Airway epithelial cell (primary cell): Measurements from ENCODE around the gene NLGN2. TPM values are rescaled to one million over a fixed set of nuclear protein-coding genes. Genes with fewer than 3 reads are reported as not detected.

Source experiments
- total RNA-seq: library from RNA; depleted of rRNA; stranded (reverse); fragments of >200 nt; gene quantifications from 2 replicates; pipeline ENCODE4 v1.2.3, GENCODE V29; 2015

The NLGN2 gene
- 6.0 and 8.9 TPM in 2 replicates for total RNA-seq

DNA sequence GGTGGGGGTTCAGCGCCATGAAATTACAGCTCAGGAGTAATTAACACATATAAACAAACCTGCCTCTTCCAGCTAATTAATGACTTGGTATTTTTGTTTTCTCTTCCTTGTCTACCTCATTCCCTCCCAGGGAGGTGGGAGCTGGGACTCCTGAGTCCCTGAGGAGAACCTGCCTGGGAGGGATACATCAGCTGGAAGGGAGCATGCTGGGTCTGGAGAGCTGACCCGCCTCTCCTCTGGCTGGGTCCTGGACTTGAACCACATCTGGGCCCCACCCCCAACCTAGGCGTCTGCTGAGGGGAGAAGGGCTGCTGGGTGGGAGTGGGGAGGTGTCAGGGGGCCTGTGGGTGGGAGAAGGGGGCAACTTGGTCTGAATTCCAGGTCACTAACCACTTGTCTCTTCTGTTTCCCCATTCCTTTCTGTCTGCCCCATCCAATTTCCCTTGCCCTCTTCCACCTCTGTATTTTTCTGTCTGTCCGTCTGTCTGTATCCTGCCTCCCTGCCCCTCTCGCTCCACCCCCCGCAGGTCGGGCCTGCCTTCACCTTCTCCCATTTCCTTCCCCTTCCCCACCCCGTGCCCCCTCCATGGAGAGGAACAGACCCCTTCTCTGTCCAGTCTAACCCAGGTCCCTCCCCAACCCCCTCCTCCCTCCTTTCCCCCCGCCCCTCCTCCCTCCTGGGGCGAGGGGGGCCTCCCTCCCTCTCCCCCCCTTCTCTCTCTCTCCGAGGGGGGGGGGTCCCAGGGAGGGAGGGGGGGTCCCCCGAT, at the start of gene NLGN2:
Gene NLGN2, plus strand, starts transcription at position 361 of the 767 bp plus-strand sequence. CDS start 411 bp downstream, outside the sequence.

DNA sequence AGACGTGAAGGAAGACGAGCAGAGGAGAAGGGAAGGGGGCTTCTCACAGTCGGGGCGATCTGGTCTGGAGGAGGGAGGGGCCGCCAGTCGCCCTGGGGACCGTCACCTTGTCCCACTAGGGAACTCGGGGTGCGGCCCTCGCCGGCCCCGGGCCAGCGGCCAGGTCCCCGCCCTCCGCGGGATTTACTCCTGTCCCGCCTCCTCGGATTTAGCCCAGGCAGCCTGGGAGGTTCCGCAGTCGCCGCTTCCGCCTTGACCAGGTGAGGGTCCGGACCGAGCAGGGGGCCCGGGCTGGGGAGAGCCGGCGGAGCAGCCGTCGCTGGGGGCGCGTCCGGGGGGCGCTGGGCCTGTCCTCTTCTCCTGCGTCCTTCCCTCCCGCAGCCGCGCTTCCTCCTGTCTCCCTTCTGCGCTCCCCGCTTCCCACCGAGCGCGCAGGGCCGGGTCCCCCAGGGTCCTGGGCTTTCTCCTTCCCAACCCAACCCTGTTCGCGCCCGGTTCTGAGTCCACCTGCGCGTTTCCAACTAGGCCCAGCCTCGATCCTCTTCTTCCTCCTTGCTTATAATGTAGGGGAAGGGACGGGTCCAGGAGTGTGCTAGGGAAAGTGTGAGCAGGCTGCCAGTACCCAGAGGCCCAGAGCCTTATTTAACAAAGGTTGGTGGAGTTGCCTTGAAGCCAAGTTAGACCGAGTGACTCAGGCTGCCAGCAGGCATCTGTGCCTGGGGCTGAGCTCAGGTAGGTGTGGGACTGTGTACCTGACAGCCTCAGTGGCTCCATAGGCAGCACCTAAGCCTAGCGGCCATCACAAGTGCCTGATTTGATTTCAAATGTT, 26.6 kb upstream of the NLGN2 start, which contains the start of gene TNK1:
Gene TNK1, plus strand, starts transcription at position 235 of the 829 bp plus-strand sequence. CDS start 1,838 bp downstream, outside the sequence.

GRCh38 chr17:7394452-7395191, 13.0 kb upstream of the NLGN2 start, which contains the start of gene PLSCR3:
TSS of gene PLSCR3 (minus strand) at chr17:7394525. CDS start at chr17:7394110, 415 bp downstream.

GRCh38 chr17:7403977-7404736, 3.5 kb upstream of the NLGN2 start, which contains the start of gene TMEM256:
TSS of gene TMEM256 (minus strand) at chr17:7404097. CDS start at chr17:7404084, 13 bp downstream.

DNA sequence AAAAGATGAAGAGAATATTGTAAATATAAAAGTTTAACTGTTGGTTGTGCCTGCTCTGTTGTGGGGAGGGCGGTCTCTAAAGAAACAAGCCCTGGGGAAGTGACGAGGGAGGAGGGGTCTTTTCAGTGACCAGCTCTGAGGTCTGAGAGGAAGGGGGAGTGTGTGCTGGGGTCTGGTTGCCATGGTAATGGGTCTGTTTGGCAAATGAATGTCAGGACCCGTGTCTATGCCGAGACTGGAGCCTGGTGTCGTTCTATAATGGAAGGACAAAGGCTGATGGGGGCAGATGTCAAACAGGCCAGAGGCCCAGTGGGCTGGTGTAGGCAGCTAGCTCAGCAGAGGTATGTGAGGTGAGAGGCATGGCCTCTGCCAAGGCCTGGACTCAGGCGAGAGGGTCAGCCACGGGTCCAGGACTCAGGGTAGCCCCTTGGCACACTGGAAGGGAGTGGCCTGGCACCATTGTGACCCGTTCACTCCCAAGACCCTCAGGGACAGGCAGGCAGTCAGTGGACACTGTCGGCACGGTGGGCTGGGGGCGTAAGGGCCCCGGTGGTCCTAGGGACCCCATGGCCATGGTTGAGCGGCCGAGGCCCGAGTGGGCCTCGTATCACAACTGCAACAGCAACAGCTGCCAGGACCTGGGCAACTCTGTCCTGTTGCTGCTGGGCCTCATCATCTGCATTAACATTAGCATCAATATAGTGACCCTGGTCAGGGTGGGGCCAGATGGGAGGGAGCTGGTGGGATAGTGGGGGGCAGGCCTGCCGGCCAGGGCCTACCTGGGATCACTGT, 12.4 kb downstream of the NLGN2 start, which contains the start of gene SPEM1:
Gene SPEM1, plus strand, starts transcription at position 506 of the 792 bp plus-strand sequence. Its CDS starts 61 bp downstream, at position 567.

DNA sequence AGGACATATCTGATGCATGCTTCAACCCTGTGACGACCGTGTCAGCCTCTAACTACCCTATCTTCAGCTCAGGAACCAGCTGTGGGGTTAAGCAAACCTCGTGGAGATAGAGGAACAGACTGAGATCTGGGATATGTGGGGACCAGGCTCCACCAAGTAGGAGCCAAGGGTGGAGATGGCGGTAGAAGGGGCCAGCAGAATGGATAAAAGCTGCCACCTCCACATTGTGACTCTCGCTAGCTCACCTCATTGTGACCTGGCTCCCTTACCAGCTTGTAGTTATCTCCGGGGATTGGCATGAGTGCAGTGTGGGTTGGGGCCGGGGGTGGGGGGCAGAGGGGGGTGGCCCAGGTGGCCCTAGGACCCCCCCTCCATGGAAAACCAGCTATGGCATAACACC, 17.7 kb downstream of the NLGN2 start, which contains the start of gene SPEM2:
Gene SPEM2, plus strand, starts transcription at position 301 of the 400 bp plus-strand sequence. Its CDS starts 73 bp downstream, at position 374.

GRCh38 chr17:7428557-7428956, 20.9 kb downstream of the NLGN2 start, which contains the start of gene SPEM3:
TSS of gene SPEM3 (plus strand) at chr17:7428857. CDS start at chr17:7428903, 46 bp downstream.

DNA sequence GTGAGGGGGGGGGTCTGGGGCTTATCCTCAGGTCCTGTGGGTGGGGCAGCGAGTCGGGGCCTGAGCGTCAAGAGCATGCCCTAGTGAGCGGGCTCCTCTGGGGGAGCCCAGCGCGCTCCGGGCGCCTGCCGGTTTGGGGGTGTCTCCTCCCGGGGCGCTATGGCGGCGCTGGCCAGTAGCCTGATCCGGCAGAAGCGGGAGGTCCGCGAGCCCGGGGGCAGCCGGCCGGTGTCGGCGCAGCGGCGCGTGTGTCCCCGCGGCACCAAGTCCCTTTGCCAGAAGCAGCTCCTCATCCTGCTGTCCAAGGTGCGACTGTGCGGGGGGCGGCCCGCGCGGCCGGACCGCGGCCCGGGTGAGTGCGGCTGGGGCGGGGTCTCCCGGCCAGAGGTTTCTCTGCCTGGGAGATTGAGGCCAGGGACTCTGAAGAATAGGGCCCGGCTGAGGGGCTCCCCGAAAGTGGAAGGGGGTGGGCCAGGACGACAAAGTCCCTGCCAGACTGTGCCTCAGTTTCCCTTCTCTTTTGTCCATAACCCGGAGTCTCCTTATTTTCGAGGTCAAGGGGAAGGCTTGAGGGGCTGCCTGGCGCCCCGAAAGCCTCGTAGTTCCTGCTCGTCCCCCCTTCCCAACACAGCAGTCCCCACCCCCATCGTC, 31.9 kb downstream of the NLGN2 start, which contains the start of gene FGF11:
Gene FGF11, plus strand, starts transcription at position 51 of the 651 bp plus-strand sequence. Its CDS starts 109 bp downstream, at position 160.

DNA sequence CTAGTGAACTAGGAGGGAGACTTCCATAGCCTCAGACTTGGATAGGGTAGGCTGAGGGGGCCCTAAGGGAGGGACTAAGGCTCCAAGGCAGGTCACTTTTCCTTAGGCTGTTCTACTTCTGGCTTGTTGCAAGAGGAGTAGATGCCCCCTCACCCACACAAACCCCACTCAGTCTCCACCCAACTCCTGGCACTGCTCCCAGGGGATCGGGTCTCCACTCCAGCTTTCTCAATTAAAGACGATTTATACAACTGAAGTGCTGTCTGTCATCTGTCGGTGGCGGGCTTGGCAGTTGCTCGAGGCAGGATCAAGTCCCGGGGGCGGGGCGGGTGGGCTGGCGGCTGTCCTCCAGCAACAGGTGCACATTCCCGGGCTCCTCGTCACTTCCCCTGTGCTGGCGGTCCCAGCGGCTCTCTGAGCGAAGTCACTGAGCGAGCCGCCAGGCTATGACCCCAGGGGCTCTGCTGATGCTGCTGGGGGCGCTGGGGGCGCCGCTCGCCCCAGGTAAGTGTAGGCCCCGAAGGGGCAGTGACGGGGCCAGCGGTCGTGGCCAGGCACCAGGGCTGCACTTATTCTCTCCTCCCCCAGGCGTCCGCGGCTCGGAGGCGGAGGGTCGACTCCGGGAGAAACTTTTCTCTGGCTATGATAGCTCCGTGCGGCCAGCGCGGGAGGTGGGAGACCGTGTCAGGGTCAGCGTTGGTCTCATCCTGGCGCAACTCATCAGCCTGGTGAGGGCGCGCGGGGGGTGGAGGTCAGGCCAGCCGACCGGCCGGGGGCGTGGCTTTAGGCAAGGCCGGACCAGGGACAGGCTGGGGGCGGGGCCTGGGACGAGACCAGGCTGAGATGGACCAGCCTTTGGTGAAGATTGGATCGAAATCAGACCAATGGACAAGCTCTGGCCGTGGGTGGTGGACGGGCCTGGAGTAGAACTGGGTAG, 37.3 kb downstream of the NLGN2 start, which contains the start of gene CHRNB1:
Gene CHRNB1, plus strand, starts transcription at position 380 of the 937 bp plus-strand sequence. Its CDS starts 67 bp downstream, at position 447.

Other genes starting within 250 kb of the NLGN2 start
- gene ASGR1, start 228.5 kb upstream of the NLGN2 start, total RNA-seq: 0.21 TPM in 1 of 2 replicates, not detected in the other
- 4.4 and 6.6 TPM in 2 replicates for gene DLG4, start 188.0 kb upstream of the NLGN2 start, total RNA-seq
- 364 and 375 TPM in 2 replicates for gene ACADVL, start 187.9 kb upstream of the NLGN2 start, total RNA-seq
- 44.9 and 52.6 TPM in 2 replicates for gene DVL2, start 173.3 kb upstream of the NLGN2 start, total RNA-seq
- 33.1 and 35.1 TPM in 2 replicates for gene PHF23, start 168.4 kb upstream of the NLGN2 start, total RNA-seq
- 309 and 347 TPM in 2 replicates for gene GABARAP, start 165.4 kb upstream of the NLGN2 start, total RNA-seq
- 21.6 and 47.5 TPM in 2 replicates for gene CTDNEP1, start 156.1 kb upstream of the NLGN2 start, total RNA-seq
- gene ELP5, start 155.6 kb upstream of the NLGN2 start, total RNA-seq: 38.4 and 42.1 TPM in 2 replicates
- gene CLDN7, start 145.4 kb upstream of the NLGN2 start, total RNA-seq: 86.7 and 132 TPM in 2 replicates
- gene SLC2A4, start 126.1 kb upstream of the NLGN2 start, total RNA-seq: 0.14 and 0.56 TPM in 2 replicates
- gene YBX2, start 113.2 kb upstream of the NLGN2 start, total RNA-seq: 0.51 and 0.63 TPM in 2 replicates
- 554 and 701 TPM in 2 replicates for gene EIF5A, start 100.2 kb upstream of the NLGN2 start, total RNA-seq
- 50.8 and 66.1 TPM in 2 replicates for gene GPS2, start 92.5 kb upstream of the NLGN2 start, total RNA-seq
- gene NEURL4, start 78.5 kb upstream of the NLGN2 start, total RNA-seq: 13.4 and 22.5 TPM in 2 replicates
- gene ACAP1, start 71.3 kb upstream of the NLGN2 start, total RNA-seq: 0.42 and 0.78 TPM in 2 replicates
- 48.4 and 61.1 TPM in 2 replicates for gene KCTD11, start 55.7 kb upstream of the NLGN2 start, total RNA-seq
- not detected in 2 replicates for gene TMEM95, start 52.7 kb upstream of the NLGN2 start, total RNA-seq
- 13.0 and 15.8 TPM in 2 replicates for gene TNK1, start 26.8 kb upstream of the NLGN2 start, total RNA-seq
- 64.6 and 96.0 TPM in 2 replicates for gene PLSCR3, start 13.3 kb upstream of the NLGN2 start, total RNA-seq
- 117 and 202 TPM in 2 replicates for gene TMEM256, start 3.7 kb upstream of the NLGN2 start, total RNA-seq
- gene SPEM1, start 12.5 kb downstream of the NLGN2 start, total RNA-seq: not detected in 2 replicates
- gene SPEM2, start 17.8 kb downstream of the NLGN2 start, total RNA-seq: not detected in 2 replicates
- not detected in 2 replicates for gene SPEM3, start 21.0 kb downstream of the NLGN2 start, total RNA-seq
- 29.6 and 33.5 TPM in 2 replicates for gene TMEM102, start 27.6 kb downstream of the NLGN2 start, total RNA-seq
- gene FGF11, start 31.7 kb downstream of the NLGN2 start, total RNA-seq: 18.3 and 32.1 TPM in 2 replicates
- gene CHRNB1, start 37.2 kb downstream of the NLGN2 start, total RNA-seq: 10.9 and 11.0 TPM in 2 replicates
- gene ZBTB4, start 71.8 kb downstream of the NLGN2 start, total RNA-seq: 29.5 and 46.1 TPM in 2 replicates
- gene SLC35G6, start 73.6 kb downstream of the NLGN2 start, total RNA-seq: not detected in 2 replicates
- 62.4 and 64.9 TPM in 2 replicates for gene POLR2A, start 76.5 kb downstream of the NLGN2 start, total RNA-seq
- gene TNFSF12, start 141.2 kb downstream of the NLGN2 start, total RNA-seq: 4.2 and 10.8 TPM in 2 replicates
- gene TNFSF13, start 150.9 kb downstream of the NLGN2 start, total RNA-seq: 4.4 and 5.1 TPM in 2 replicates
- gene SENP3, start 154.1 kb downstream of the NLGN2 start, total RNA-seq: 44.8 and 62.7 TPM in 2 replicates
- 14.8 and 21.2 TPM in 2 replicates for gene CD68, start 171.8 kb downstream of the NLGN2 start, total RNA-seq
- gene MPDU1, start 176.0 kb downstream of the NLGN2 start, total RNA-seq: 147 and 153 TPM in 2 replicates
- gene SOX15, start 182.2 kb downstream of the NLGN2 start, total RNA-seq: 162 and 173 TPM in 2 replicates
- 39.4 and 49.4 TPM in 2 replicates for gene FXR2, start 207.1 kb downstream of the NLGN2 start, total RNA-seq
- gene SAT2, start 220.0 kb downstream of the NLGN2 start, total RNA-seq: 25.9 and 36.9 TPM in 2 replicates
- 0.28 and 0.51 TPM in 2 replicates for gene SHBG, start 222.3 kb downstream of the NLGN2 start, total RNA-seq
- not detected in 2 replicates for gene ATP1B2, start 243.1 kb downstream of the NLGN2 start, total RNA-seq